ENCODE data around the gene CTNNA1.
"Not testable (repeated sequence)": the region's sequence is repeated elsewhere in the genome, so short reads cannot be mapped to it uniquely, and the experiment has no call there.

DNA sequence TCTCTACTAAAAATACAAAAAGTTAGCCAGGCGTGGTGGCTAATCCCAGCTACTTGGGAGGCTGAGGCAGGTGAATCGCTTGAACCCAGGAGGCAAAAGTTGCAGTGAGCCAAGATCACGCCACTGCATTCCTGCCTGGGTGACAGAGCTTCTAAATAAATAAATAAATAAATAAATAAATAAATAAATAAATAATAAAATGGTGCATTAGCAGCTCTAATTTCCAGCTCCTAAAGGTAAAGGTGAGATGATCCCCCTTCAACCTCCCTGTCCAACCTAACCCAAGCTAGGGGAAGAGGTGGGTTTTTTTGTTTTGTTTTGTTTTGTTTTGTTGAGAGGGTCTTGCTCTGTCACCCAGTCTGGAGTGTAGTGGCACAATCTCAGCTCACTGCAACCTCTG is 49.4 kb upstream of the CTNNA1 start:
- not testable (repeated sequence) for TF ChIP-seq EZH2 (IDR thresholded peaks at IDR 0.05; ENCODE audit: insufficient read depth, poor library complexity, severe bottlenecking); EZH2phosphoT487 (IDR thresholded peaks at IDR 0.05; ENCODE audit: insufficient read depth, low read depth)
